ENCODE results near the gene SCD. TPM values are rescaled to one million over a fixed set of nuclear protein-coding genes. Genes with fewer than 3 reads are reported as not detected.

The SCD gene
- total RNA-seq, 1 experiment from 2014 or later, result 267 TPM

DNA sequence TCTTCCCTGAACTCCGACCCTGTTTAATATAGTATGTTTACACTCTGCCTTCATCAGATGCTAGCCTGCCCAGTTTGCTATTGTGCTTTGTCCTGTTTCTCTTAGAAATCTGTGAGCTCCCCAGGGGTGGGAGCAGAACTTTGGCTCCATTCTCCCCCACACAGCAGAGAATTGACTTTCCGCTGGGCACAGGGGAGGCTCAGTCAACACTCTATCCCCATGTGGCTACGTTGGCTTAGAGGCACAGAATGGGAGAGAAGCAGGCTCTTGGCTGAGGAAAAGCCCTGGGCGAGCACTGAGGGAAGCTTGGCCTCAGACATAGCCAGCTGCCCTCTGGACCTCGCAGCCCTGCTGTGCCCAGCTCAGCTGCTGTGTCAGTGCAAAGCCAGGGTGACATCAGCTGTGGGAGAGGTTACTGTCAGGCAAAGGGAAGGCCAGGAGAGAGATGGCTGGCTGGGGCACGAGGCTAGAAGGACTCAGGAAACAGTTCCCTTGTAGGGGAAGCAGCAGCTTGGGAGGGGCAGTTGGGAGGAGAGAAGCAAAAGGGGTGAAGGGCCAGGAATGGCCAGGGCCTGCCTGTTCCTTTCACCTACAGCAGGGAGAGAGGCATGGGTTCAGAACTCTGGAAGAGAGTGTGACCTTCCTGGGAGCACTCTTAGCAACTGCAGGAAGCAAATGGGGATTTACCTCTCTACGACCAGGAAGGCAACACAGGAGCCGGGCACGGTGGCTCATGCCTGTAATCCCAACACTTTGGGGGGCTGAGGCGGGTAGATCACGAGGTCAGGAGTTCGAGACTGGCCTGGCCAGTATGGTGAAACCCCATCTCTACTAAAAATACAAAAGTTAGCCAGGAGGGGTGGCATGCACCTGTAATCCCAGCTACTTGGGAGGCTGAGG lies 5.8 kb upstream of the SCD start:
- DNase-seq (ENCODE audit: low spot score), result no peak

DNA sequence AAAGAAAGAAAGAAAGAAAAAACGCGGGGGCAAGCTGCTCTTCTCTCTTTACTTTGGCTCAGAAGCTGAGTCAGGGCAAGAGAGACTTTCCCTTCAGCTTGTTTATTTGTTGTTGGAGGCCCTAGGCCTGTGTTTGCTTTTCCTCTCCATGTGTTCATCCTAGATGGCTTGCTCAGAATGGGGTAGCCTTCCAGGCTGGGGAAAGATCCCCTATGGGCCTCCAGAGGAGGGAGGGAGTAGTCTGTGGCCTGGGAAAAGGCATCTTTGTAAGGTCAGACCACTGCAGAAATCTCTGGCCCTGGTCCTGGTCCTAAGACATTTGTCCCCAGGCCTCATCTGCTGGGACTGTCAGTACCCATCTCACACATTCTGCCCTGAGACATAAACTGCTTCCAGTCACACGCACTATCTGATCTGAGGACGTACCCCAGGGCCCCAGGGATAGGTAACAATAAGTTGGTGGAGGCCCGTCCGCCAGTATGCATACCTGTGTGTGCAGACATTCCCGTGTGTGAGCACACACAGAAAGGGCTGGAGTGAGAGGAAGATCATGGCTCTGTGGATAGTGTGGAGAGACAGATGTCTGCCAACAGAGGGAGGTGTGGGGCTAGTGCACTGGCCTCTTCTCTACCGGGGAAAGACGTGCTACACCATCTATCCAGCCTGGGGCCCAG lies 4.9 kb upstream of the SCD start:
- peak; percentile 77 for DNase-seq (ENCODE audit: low spot score)

- DNase-seq (ENCODE audit: low spot score), result no peak
Measured at GRCh38 chr10:100342627-100342972, 4.4 kb upstream of the SCD start.

GRCh38 chr10:100344241-100344788 lies 2.7 kb upstream of the SCD start:
- no peak for DNase-seq (ENCODE audit: low spot score)

GRCh38 chr10:100345570-100346330 lies 1.3 kb upstream of the SCD start:
- DNase-seq (ENCODE audit: low spot score), result peak; percentile 32

- peak; percentile 49 for DNase-seq (ENCODE audit: low spot score)
Measured at GRCh38 chr10:100346351-100346764, 675 bp upstream of the SCD start.

GRCh38 chr10:100347568-100348195 lies 649 bp downstream of the SCD start:
- DNase-seq (ENCODE audit: low spot score), result peak; percentile 34

GRCh38 chr10:100348389-100348927 lies 1.4 kb downstream of the SCD start:
- DNase-seq (ENCODE audit: low spot score), result no peak

- DNase-seq (ENCODE audit: low spot score), result no peak
Measured at GRCh38 chr10:100349087-100349486, 2.1 kb downstream of the SCD start.

DNA sequence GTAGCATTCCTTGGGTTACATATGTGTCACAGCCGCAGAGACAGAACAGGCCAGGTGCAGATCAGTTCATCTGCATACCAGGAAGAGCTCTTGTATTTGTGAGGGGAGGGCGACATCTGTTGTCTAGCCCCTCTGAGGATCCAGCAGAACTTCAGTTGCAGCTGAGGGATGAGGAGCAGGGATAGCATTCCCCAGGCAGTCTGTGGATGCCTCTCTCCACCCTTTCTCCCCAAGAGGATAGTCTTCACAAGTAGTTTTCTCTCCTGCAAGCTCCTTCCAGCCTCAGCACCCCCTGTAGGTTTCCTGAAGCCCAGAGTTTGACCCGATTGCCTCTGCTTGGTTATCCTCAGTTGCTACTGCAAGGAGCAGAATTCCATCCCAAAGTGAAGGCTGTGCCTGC lies 2.6 kb downstream of the SCD start:
- no peak for DNase-seq (ENCODE audit: low spot score)

DNA sequence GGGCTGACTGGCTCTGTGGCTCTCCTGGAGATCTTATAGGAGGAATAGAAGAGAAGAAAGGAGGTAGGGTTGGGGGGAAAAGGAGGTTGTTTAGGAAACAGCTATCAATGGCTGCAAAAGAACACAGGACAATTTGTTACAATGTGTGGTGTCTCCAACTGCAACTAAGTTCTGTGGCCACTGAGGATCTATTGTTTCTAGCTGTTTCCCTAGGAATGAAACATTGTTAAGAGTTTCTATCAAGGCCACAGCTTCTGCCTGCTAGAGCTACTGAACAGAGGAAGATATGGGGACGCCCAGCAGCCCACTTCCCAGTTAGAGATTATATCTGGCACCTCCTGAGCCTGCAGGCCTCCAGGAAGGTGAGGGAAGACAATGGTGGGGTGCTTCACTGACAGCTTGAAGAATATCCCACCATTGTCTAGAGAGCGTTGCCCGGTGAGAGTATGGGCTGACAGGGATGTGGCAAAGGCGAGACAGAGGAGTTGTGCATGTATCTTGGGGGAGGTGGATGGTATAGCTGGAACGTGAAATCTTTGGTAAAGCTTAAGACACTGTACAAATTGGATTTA lies 4.0 kb downstream of the SCD start:
- DNase-seq (ENCODE audit: low spot score), result no peak

DNA sequence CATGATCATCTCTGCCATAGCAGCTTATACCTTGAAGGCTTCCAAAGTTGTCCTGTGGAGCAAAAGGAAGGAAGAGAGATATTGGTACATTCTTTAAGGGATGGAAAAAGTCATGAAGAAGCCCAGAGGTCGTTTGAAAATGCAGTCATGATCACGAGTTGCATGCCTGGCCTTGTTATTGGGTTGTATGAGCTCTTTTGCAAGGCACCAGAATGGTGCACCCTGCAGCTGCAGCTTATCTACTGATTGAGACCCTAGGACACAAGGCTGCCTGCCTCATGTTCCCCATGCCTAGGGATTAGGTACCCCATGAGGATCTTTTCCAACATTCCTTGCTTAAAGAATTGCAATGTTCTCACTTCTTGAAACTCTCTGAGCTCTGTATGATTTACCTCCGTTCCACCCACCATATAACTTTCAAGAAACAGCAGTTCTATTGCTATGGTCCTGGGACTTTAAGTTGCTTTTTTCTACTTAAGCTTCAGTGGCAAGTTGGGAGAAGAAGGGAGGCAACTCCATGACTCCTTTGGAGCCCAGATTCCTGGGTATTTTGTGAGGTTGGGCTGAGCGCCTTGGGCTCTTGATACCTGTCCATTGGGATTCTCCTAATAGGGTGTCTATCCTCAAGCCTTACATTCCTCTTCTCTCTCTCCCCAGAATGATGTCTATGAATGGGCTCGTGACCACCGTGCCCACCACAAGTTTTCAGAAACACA lies 6.9 kb downstream of the SCD start:
- DNase-seq (ENCODE audit: low spot score), result no peak

- no peak for DNase-seq (ENCODE audit: low spot score)
Measured at GRCh38 chr10:100355086-100355485, 8.1 kb downstream of the SCD start.

- no peak for DNase-seq (ENCODE audit: low spot score)
Measured at GRCh38 chr10:100356067-100357017, 9.3 kb downstream of the SCD start.

GRCh38 chr10:100357059-100357858 lies 10.2 kb downstream of the SCD start:
- DNase-seq (ENCODE audit: low spot score), result no peak

GRCh38 chr10:100359030-100359432 lies 12.0 kb downstream of the SCD start:
- no peak for DNase-seq (ENCODE audit: low spot score)

GRCh38 chr10:100359529-100360150 lies 12.6 kb downstream of the SCD start:
- DNase-seq (ENCODE audit: low spot score), result no peak

DNA sequence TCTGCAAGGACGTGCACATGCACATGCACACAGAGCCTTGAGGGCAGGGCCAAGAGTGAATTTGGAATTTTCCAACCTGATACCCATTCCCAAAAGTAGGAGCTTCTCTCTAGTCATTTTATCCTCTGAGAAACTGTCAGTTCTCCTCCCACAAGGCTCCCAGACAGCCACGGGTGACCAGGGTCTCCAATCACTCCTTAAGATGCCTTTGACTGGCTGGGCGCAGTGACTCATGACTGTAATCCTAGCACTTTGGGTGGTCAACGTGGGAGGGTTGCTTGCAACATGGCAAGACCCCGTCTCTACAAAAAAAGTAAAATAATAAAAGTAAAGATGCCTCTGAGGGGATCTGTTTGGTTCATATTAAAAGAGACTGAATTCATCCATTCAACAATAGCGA lies 13.2 kb downstream of the SCD start:
- no peak for DNase-seq (ENCODE audit: low spot score)

All from HT-29 (cell line).